Epithelial cell of proximal tubule (primary cell): ENCODE results near the gene PRKCE. TPM values are rescaled to one million over a fixed set of nuclear protein-coding genes. Genes with fewer than 3 reads are reported as not detected.

ENCODE experiments used
- DNase-seq: peaks from one replicate; pipeline ENCODE4 v3.0.0-alpha.2; 2011; ENCODE audit warnings: low read depth
- H3K4me3 ChIP-seq: 2 replicates; pipeline ENCODE4 v1.5.1; 2011; ENCODE audit warnings: low read depth, mild to moderate bottlenecking, low read length
- total RNA-seq: library from RNA; depleted of rRNA; stranded (reverse); fragments of >200 nt; gene quantifications from 2 replicates; pipeline ENCODE4 v1.2.3, GENCODE V29; 2015
- TF ChIP-seq, protein P1 (sequence below): conservative IDR thresholded peaks from 2 replicates; pipeline ENCODE4 v1.5.1; 2012; ENCODE audit warnings: low read depth, mild to moderate bottlenecking, low read length

Gene PRKCE
- total RNA-seq, 1 donor from 2014 or later = 2.5 TPM

GRCh38 chr2:46030330-46030729 is 378.9 kb downstream of the PRKCE start:
- DNase-seq = no peak
- TF ChIP-seq, protein P1, sequence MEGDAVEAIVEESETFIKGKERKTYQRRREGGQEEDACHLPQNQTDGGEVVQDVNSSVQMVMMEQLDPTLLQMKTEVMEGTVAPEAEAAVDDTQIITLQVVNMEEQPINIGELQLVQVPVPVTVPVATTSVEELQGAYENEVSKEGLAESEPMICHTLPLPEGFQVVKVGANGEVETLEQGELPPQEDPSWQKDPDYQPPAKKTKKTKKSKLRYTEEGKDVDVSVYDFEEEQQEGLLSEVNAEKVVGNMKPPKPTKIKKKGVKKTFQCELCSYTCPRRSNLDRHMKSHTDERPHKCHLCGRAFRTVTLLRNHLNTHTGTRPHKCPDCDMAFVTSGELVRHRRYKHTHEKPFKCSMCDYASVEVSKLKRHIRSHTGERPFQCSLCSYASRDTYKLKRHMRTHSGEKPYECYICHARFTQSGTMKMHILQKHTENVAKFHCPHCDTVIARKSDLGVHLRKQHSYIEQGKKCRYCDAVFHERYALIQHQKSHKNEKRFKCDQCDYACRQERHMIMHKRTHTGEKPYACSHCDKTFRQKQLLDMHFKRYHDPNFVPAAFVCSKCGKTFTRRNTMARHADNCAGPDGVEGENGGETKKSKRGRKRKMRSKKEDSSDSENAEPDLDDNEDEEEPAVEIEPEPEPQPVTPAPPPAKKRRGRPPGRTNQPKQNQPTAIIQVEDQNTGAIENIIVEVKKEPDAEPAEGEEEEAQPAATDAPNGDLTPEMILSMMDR = no peak
- H3K4me3 ChIP-seq = no peak overlapping the region

GRCh38 chr2:46032161-46032813 is 380.8 kb downstream of the PRKCE start:
- TF ChIP-seq, protein P1 = no peak
- no peak for DNase-seq
- no peak overlapping the region for H3K4me3 ChIP-seq

GRCh38 chr2:46032996-46033395 is 381.5 kb downstream of the PRKCE start:
- H3K4me3 ChIP-seq = no peak overlapping the region
- no peak for DNase-seq
- TF ChIP-seq, protein P1 = no peak

- no peak for DNase-seq
- TF ChIP-seq, protein P1 = no peak
- no peak overlapping the region for H3K4me3 ChIP-seq
These were observed 383.1 kb downstream of the PRKCE start for GRCh38 chr2:46034535-46034934.

DNA sequence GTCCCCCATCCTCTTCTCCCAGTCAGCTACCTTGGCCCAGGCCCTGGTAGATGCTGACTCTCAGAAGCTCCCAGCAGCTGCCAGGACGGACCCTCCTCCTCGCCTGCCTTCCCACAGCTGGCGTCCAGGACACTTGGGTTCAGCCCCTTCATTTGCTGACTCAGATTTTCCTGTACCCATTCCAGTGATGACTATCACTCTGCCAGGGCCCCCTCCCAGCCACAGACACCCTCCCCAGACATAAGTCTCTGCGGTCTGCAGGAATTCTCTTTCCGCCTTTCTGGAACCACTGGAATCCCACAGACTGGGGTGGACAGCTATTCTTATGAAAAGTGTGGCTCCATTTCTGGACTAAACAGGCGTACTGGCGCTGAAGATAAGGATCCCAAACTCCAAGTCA is 385.5 kb downstream of the PRKCE start:
- TF ChIP-seq, protein P1 = no peak
- DNase-seq = no peak

DNA sequence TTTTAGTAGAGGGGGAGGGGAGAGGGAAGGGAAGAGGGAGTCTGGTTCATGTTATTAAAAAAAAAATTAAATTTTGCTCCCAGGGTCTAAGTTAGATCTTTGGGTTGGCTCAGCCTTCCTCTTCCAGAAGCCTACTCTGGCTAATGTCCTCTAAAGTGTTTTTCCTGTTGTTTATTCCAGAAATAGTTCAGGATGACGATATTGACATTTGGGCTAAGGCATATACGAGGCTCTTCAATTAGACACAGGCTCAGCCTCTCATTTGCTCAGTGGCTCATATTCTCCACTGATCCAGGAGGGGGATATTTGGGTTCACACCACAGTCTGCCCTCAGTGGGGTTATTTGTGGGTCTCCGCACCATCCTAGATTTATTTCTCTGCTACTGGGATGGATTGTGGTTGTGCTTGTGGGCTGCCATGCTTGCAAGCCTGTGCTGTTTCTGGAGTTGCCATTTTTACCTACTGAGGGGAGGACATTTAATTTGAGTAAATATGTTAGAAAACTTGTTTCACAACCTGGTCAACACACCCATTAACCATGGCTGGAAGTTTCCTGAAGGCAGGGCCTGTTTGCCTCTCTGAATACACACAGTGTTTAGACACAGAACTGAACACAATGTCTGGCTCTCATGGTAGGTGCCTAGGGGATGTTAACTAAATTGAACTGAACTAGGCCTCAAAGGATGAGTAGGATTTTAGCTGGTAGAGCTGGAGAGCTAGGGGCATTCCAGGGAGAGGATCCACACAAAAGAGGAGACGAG is 388.2 kb downstream of the PRKCE start:
- TF ChIP-seq, protein P1 = no peak

More for the DNA sequence above, 385.5 kb downstream of the PRKCE start:
- no peak overlapping the region for H3K4me3 ChIP-seq

More for the DNA sequence above, 388.2 kb downstream of the PRKCE start:
- H3K4me3 ChIP-seq = no peak overlapping the region
- no peak for DNase-seq
